Measurements from ENCODE around the gene OS9.

Gene OS9

GRCh38 chr12:57769594-57769993 lies 75.7 kb downstream of the OS9 start:
- no peak for DNase-seq

GRCh38 chr12:57770734-57771133 lies 76.8 kb downstream of the OS9 start:
- DNase-seq = no peak
